CD4-positive, alpha-beta T cell (primary cell): ENCODE data around the gene BMX. TPM values are rescaled to one million over a fixed set of nuclear protein-coding genes. Genes with fewer than 3 reads are reported as not detected.

Source experiments
- ATAC-seq: fragments of 200-7000 bp; cut with Tn5 transposase; one replicate; pipeline ENCODE4 v1.10.0; 2022; ENCODE audit warnings: mild to moderate bottlenecking; ENCODE audit not compliant: poor library complexity
- CTCF ChIA-PET: fragments of 350-600 bp; sonication (Branson Sonifier 250); formaldehyde crosslinking; loops from one replicate; lab custom pipeline; 2021; ENCODE audit warnings: antibody characterized with exemption, inconsistent platforms; lab: Charles Lee
- POLR2A ChIA-PET: fragments of 350-600 bp; sonication (Branson Sonifier 250); formaldehyde crosslinking; loops from one replicate; lab custom pipeline; 2021; ENCODE audit warnings: antibody characterized with exemption, inconsistent platforms; lab: Charles Lee
- DNase-seq, 14 experiments: peaks; one replicate each; pipeline ENCODE4 v3.0.0-alpha.2; 2013 to 2020; ENCODE audit warnings: mixed read lengths in 2 of 14
- H3K27ac ChIP-seq, 2 donors: one replicate each; pipeline versions ENCODE4 v1.5.1 to v1.7.0; 2013; ENCODE audit warnings: low read length in 2 of 2, low read depth in 1 of 2, mild to moderate bottlenecking in 1 of 2
- H3K27me3 ChIP-seq, 2 experiments: 1 replicate in 1 of 2; 2 replicates in 1 of 2; pipeline versions ENCODE4 v1.6.1 to v1.7.0; 2013; ENCODE audit warnings: low read length in 2 of 2, control low read depth in 1 of 2, mild to moderate bottlenecking in 1 of 2, moderate library complexity in 1 of 2; ENCODE audit not compliant: insufficient read depth in 2 of 2, control insufficient read depth in 1 of 2
- H3K36me3 ChIP-seq: one replicate; pipeline ENCODE4 v1.6.1; 2013; ENCODE audit warnings: low read length, control low read depth; ENCODE audit not compliant: insufficient read depth
- H3K4me1 ChIP-seq: one replicate; pipeline ENCODE4 v1.6.1; 2013; ENCODE audit warnings: low read length, control low read depth; ENCODE audit not compliant: insufficient read depth
- H3K4me3 ChIP-seq: one replicate; pipeline ENCODE4 v1.5.1; 2013; ENCODE audit warnings: mild to moderate bottlenecking, low read length, moderate library complexity
- H3K9me3 ChIP-seq, 2 experiments: 1 replicate in 1 of 2; 2 replicates in 1 of 2; pipeline versions ENCODE4 v1.6.1 to v1.7.0; 2013; ENCODE audit warnings: low read length in 2 of 2, mild to moderate bottlenecking in 2 of 2, control low read depth in 1 of 2, moderate library complexity in 1 of 2; ENCODE audit not compliant: control insufficient read depth in 1 of 2, insufficient read depth in 1 of 2
- H3K27ac Mint-ChIP-seq: one replicate; pipeline ENCODE4 v1.8.0; 2020; ENCODE audit warnings: mixed read lengths
- H3K27me3 Mint-ChIP-seq: one replicate; pipeline ENCODE4 v1.8.0; 2021; ENCODE audit warnings: mixed read lengths
- H3K36me3 Mint-ChIP-seq: one replicate; pipeline ENCODE4 v1.8.0; 2021; ENCODE audit warnings: low read depth, mixed read lengths
- H3K4me1 Mint-ChIP-seq: one replicate; pipeline ENCODE4 v1.8.0; 2021; ENCODE audit warnings: low read depth, mixed read lengths
- H3K4me3 Mint-ChIP-seq: one replicate; pipeline ENCODE4 v1.8.0; 2020; ENCODE audit warnings: mild to moderate bottlenecking, mixed read lengths
- H3K9me3 Mint-ChIP-seq: one replicate; pipeline ENCODE4 v1.8.0; 2020; ENCODE audit warnings: mixed read lengths
- CTCF ChIP-seq: fragments of 200-600 bp; IDR thresholded peaks from one replicate; pipeline ENCODE4 v1.8.0; 2022; ENCODE audit warnings: antibody characterized with exemption, mild to moderate bottlenecking
- intact Hi-C, 2 experiments: fragments of 100-400 bp; cut with DNase I in 1 of 2; cut with micrococcal nuclease in 1 of 2; formaldehyde crosslinking; loops; one replicate each; pipeline versions ENCODE4 v1.15.1 to v1.9.0; 2023 to 2025; cut with DNase I, micrococcal nuclease
- total RNA-seq, 174 experiments: library from RNA in 2 of 174; stranded (reverse) in 2 of 174; gene quantifications; one replicate each; pipeline ENCODE4 v1.2.3 and lab custom pipeline; 2021 to 2026

BMX gene
- total RNA-seq, 2 experiments from 2014 or later, result not detected

- Mint-ChIP-seq H3K4me3 (no peak overlapping the region), H3K4me1 (no peaks in the 10 kb centered on the region), H3K27ac (no peak overlapping the region), H3K9me3 (no peaks in the 10 kb centered on the region), H3K36me3 (no peaks in the 10 kb centered on the region), H3K27me3 (peaks cover 4% of the 10 kb centered on the region)
- no peak for DNase-seq
- no peaks in the 10 kb centered on the region for H3K36me3 ChIP-seq
- ChIA-PET CTCF (no interaction called here), POLR2A (no interaction called here)
- no peak for TF ChIP-seq CTCF
- intact Hi-C loops, result no loop called here
- ATAC-seq, result no peak
- H3K4me1 ChIP-seq, result no peaks in the 10 kb centered on the region
- H3K9me3 ChIP-seq, result no peaks in the 10 kb centered on the region
- no peaks in the 10 kb centered on the region for H3K27me3 ChIP-seq
- H3K27ac ChIP-seq, result no peak overlapping the region
- H3K4me3 ChIP-seq, result no peak overlapping the region
Observed at GRCh38 chrX:15474028-15474427, 26.6 kb upstream of the BMX start.

GRCh38 chrX:15475021-15475420, 25.6 kb upstream of the BMX start:
- H3K27ac ChIP-seq, result no peak overlapping the region
- POLR2A ChIA-PET, result no interaction called here
- H3K27ac Mint-ChIP-seq, result no peak overlapping the region

DNA sequence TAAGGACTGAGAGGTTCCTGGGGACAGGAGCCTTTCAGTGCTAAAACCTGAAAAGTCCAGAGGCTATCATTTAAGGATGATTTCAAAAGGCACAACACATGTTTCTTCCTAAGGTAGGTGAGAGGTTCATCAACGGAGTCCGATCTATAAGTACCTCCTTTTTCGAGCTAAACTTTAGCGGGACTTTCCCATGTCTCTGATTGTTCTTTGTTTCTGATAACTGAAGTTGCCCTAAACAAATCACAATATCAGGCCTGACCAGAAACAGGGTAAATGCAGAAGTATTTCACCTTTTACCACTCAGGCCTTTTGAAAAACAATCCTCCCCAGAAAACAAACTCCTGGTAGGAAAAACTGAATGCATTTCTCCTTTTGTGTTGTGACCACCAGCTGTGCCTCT, 25.1 kb upstream of the BMX start:
- H3K9me3 ChIP-seq, result no peaks in the 10 kb centered on the region
- no peaks in the 10 kb centered on the region for H3K27me3 ChIP-seq
- Mint-ChIP-seq H3K4me1 (no peaks in the 10 kb centered on the region), H3K4me3 (no peak overlapping the region), H3K27me3 (peaks cover 4% of the 10 kb centered on the region), H3K27ac (no peak overlapping the region), H3K36me3 (no peaks in the 10 kb centered on the region), H3K9me3 (no peaks in the 10 kb centered on the region)
- no peaks in the 10 kb centered on the region for H3K4me1 ChIP-seq
- intact Hi-C loops, result loop anchor here in 1 of 2 experiments (5.0 kb wide), 1 partner anchor 178 kb away; no protein-coding TSS in a partner anchor
- no peak for ATAC-seq
- ChIA-PET CTCF (no interaction called here), POLR2A (no interaction called here)
- no peak overlapping the region for H3K27ac ChIP-seq
- no peaks in the 10 kb centered on the region for H3K36me3 ChIP-seq
- no peak overlapping the region for H3K4me3 ChIP-seq
- no peak for DNase-seq
- TF ChIP-seq CTCF, result no peak

More at GRCh38 chrX:15475021-15475420, 25.6 kb upstream of the BMX start:
- H3K27me3 ChIP-seq, result no peaks in the 10 kb centered on the region
- no peaks in the 10 kb centered on the region for H3K36me3 Mint-ChIP-seq
- H3K27me3 Mint-ChIP-seq, result peaks cover 4% of the 10 kb centered on the region
- no peaks in the 10 kb centered on the region for H3K4me1 Mint-ChIP-seq
- no peaks in the 10 kb centered on the region for H3K4me1 ChIP-seq
- H3K4me3 ChIP-seq, result no peak overlapping the region
- DNase-seq (no peak), ATAC-seq (no peak)
- CTCF ChIA-PET, result interaction anchor here (0.6 to 0.7 kb wide), 2 partner anchors 67 to 1838 kb away, joined by 3 read pairs; no protein-coding TSS in a partner anchor
- H3K36me3 ChIP-seq, result no peaks in the 10 kb centered on the region
- no peaks in the 10 kb centered on the region for H3K9me3 Mint-ChIP-seq
- intact Hi-C loops, result loop anchor here in 1 of 2 experiments (5.0 kb wide), 1 partner anchor 178 kb away; no protein-coding TSS in a partner anchor
- no peaks in the 10 kb centered on the region for H3K9me3 ChIP-seq
- H3K4me3 Mint-ChIP-seq, result no peak overlapping the region
- no peak for TF ChIP-seq CTCF
